Measurements from ENCODE around the gene UGT8.
"Not testable (repeated sequence)": the region's sequence is repeated elsewhere in the genome, so short reads cannot be mapped to it uniquely, and the experiment has no call there.

The UGT8 gene

DNA sequence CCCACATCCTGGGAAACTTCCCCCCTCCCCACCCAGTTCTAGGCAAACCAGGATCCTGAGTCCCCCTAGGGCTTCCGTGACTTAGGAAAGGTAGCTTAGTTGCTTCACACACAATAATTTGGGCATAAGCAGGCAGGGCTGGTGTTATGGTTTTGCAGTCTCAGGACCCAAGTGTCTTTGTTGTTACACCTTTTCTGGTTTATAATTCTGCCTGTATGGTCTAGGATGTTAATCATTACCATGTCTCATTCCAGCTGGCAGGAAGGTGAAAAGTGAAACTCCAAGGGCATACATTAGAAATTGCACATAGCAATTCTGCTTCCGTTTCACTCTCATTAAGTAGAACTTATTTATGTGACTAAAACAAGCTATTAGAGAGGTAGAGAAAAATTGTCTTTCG, 16.8 kb downstream of the UGT8 start:
- TF ChIP-seq CTCF (IDR thresholded peaks at IDR 0.05; ENCODE audit: insufficient read depth, low read length, poor library complexity, severe bottlenecking) (no peak), EZH2phosphoT487 (conservative IDR thresholded peaks at IDR 0.05; ENCODE audit: low read length) (no peak)
- no peak overlapping the region for H3K4me3 ChIP-seq (ENCODE audit: insufficient read depth, low read length, poor library complexity, severe bottlenecking)
- H3K4me2 ChIP-seq (ENCODE audit: low read depth, low read length, poor library complexity, severe bottlenecking), result no peak overlapping the region
- no peak overlapping the region for H3K27ac ChIP-seq (ENCODE audit: low read depth, low read length)
- H3K27me3 ChIP-seq (ENCODE audit: low read length), result no peaks in the 10 kb centered on the region
- no peaks in the 10 kb centered on the region for H3K36me3 ChIP-seq (ENCODE audit: low read length)
- H4K20me1 ChIP-seq (ENCODE audit: low read depth, low read length), result no peaks in the 10 kb centered on the region
- H3K9ac ChIP-seq (ENCODE audit: low read length), result no peak overlapping the region
- H3F3A ChIP-seq (ENCODE audit: insufficient read depth), result no peaks in the 10 kb centered on the region
- H2AFZ ChIP-seq (ENCODE audit: low read depth, low read length, severe bottlenecking), result no peak overlapping the region
- peaks cover 33% of the 10 kb centered on the region for H3K79me2 ChIP-seq (ENCODE audit: insufficient read depth, low read length)
- H3K9me3 ChIP-seq (ENCODE audit: insufficient read depth, low read length), result no peaks in the 10 kb centered on the region
- no peaks in the 10 kb centered on the region for H3K9me2 ChIP-seq (replicated peaks; ENCODE audit: insufficient read depth, low read length)

DNA sequence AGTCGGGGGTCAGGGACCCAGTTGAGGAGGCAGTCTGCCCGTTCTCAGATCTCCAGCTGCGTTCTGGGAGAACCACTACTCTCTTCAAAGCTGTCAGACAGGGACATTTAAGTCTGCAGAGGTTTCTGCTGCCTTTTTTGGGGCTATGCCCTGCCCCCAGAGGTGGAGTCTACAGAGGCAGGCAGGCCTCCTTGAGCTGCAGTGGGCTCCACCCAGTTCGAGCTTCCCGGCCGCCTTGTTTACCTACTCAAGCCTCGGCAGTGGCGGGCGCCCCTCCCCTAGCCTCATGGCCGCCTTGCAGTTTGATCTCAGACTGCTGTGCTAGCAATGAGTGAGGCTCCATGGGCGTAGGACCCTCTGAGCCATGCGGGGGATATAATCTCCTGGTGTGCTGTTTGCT, 17.4 kb downstream of the UGT8 start:
- not testable (repeated sequence) for H3K27ac ChIP-seq (ENCODE audit: low read depth, low read length)

GRCh38 chr4:114626196-114626595, 27.6 kb downstream of the UGT8 start:
- TF ChIP-seq EZH2phosphoT487 (conservative IDR thresholded peaks at IDR 0.05; ENCODE audit: low read length) (no peak), CTCF (IDR thresholded peaks at IDR 0.05; ENCODE audit: insufficient read depth, low read length, poor library complexity, severe bottlenecking) (no peak)
- no peak overlapping the region for H3K4me3 ChIP-seq (ENCODE audit: insufficient read depth, low read length, poor library complexity, severe bottlenecking)
- H3K4me2 ChIP-seq (ENCODE audit: low read depth, low read length, poor library complexity, severe bottlenecking), result no peak overlapping the region
- H2AFZ ChIP-seq (ENCODE audit: low read depth, low read length, severe bottlenecking), result no peak overlapping the region
- no peaks in the 10 kb centered on the region for H3K27me3 ChIP-seq (ENCODE audit: low read length)
- no peaks in the 10 kb centered on the region for H4K20me1 ChIP-seq (ENCODE audit: low read depth, low read length)
- no peaks in the 10 kb centered on the region for H3K9me2 ChIP-seq (replicated peaks; ENCODE audit: insufficient read depth, low read length)
- no peaks in the 10 kb centered on the region for H3F3A ChIP-seq (ENCODE audit: insufficient read depth)
- no peak overlapping the region for H3K27ac ChIP-seq (ENCODE audit: low read depth, low read length)
- peaks cover 42% of the 10 kb centered on the region; the same call in 1 of the 2 replicates for H3K79me2 ChIP-seq (ENCODE audit: insufficient read depth, low read length)
- no peak overlapping the region for H3K9ac ChIP-seq (ENCODE audit: low read length)
- H3K36me3 ChIP-seq (ENCODE audit: low read length), result no peaks in the 10 kb centered on the region
- no peaks in the 10 kb centered on the region for H3K9me3 ChIP-seq (ENCODE audit: insufficient read depth, low read length)

More for the DNA sequence above, 17.4 kb downstream of the UGT8 start:
- H3K79me2 ChIP-seq (ENCODE audit: insufficient read depth, low read length), result peaks cover 30% of the 10 kb centered on the region
- not testable (repeated sequence) for H4K20me1 ChIP-seq (ENCODE audit: low read depth, low read length); H3F3A ChIP-seq (ENCODE audit: insufficient read depth); H3K9me3 ChIP-seq (ENCODE audit: insufficient read depth, low read length); H3K9ac ChIP-seq (ENCODE audit: low read length); H2AFZ ChIP-seq (ENCODE audit: low read depth, low read length, severe bottlenecking); H3K27me3 ChIP-seq (ENCODE audit: low read length); H3K36me3 ChIP-seq (ENCODE audit: low read length); H3K9me2 ChIP-seq (replicated peaks; ENCODE audit: insufficient read depth, low read length); H3K4me2 ChIP-seq (ENCODE audit: low read depth, low read length, poor library complexity, severe bottlenecking); H3K4me3 ChIP-seq (ENCODE audit: insufficient read depth, low read length, poor library complexity, severe bottlenecking)

GRCh38 chr4:114636192-114636935, 37.8 kb downstream of the UGT8 start:
- Histone ChIP-seq H3K79me2 (ENCODE audit: insufficient read depth, low read length) (peaks cover 31% of the 10 kb centered on the region; the same call in 1 of the 2 replicates), H3F3A (ENCODE audit: insufficient read depth) (no peaks in the 10 kb centered on the region), H2AFZ (ENCODE audit: low read depth, low read length, severe bottlenecking) (no peak overlapping the region), H3K27me3 (ENCODE audit: low read length) (no peaks in the 10 kb centered on the region), H3K4me3 (ENCODE audit: insufficient read depth, low read length, poor library complexity, severe bottlenecking) (no peak overlapping the region), H3K27ac (ENCODE audit: low read depth, low read length) (no peak overlapping the region), H3K9me2 (replicated peaks; ENCODE audit: insufficient read depth, low read length) (no peaks in the 10 kb centered on the region), H3K36me3 (ENCODE audit: low read length) (no peaks in the 10 kb centered on the region), H3K4me2 (ENCODE audit: low read depth, low read length, poor library complexity, severe bottlenecking) (no peak overlapping the region), H3K9ac (ENCODE audit: low read length) (no peak overlapping the region), H4K20me1 (ENCODE audit: low read depth, low read length) (no peaks in the 10 kb centered on the region), H3K9me3 (ENCODE audit: insufficient read depth, low read length) (no peaks in the 10 kb centered on the region)
- no peak for TF ChIP-seq CTCF (IDR thresholded peaks at IDR 0.05; ENCODE audit: insufficient read depth, low read length, poor library complexity, severe bottlenecking)
- TF ChIP-seq EZH2phosphoT487 (conservative IDR thresholded peaks at IDR 0.05; ENCODE audit: low read length), result no peak
